ENCODE results near the gene TTLL3. TPM values are rescaled to one million over a fixed set of nuclear protein-coding genes. Genes with fewer than 3 reads are reported as not detected.

The TTLL3 gene
- total and polyA plus RNA-seq, 2 of the 8 experiments (the other 6 are each of a cell fraction or from before 2014, with no cell fraction given): 5.9 to 8.9 TPM

- TF ChIP-seq CBX5 (IDR thresholded peaks at IDR 0.05; ENCODE audit: low read depth, low read length): no peak
- no peak for TF ChIP-seq KDM4A (IDR thresholded peaks at IDR 0.05; ENCODE audit: low read depth, low read length, severe bottlenecking)
- TF ChIP-seq TAF1 (IDR thresholded peaks at IDR 0.05; ENCODE audit: low read depth, low read length): no peak
Measured at GRCh38 chr3:9781551-9781950, 28.5 kb upstream of the TTLL3 start (continued).

Data from H1 (cell line).